Thyroid gland (tissue), 4 donors: ENCODE results near the gene POGLUT3. TPM values are rescaled to one million over a fixed set of nuclear protein-coding genes. Genes with fewer than 3 reads are reported as not detected.

Source experiments
- DNase-seq, 2 donors: peaks; one replicate each; pipeline ENCODE4 v3.0.0-alpha.2; 2019
- H3K27ac ChIP-seq, 3 donors: fragments of 200-600 bp; sonication (generic); 1 replicate in 2 of 3; 2 replicates in 1 of 3; pipeline ENCODE4 v1.5.1; 2016 to 2019; ENCODE audit warnings: mild to moderate bottlenecking in 1 of 3, moderate library complexity in 1 of 3
- H3K27me3 ChIP-seq: fragments of 200-600 bp; sonication (generic); one replicate; pipeline ENCODE4 v1.5.1; 2019
- H3K36me3 ChIP-seq, 2 donors: fragments of 200-600 bp; sonication (generic); one replicate each; pipeline ENCODE4 v1.5.1; 2016 to 2019
- H3K4me1 ChIP-seq, 2 donors: fragments of 200-600 bp; sonication (generic); one replicate each; pipeline ENCODE4 v1.5.1; 2017 to 2019
- H3K4me3 ChIP-seq, 3 donors: fragments of 200-600 bp; sonication (generic); replicated peaks in 1 of 3; 1 replicate in 2 of 3; 2 replicates in 1 of 3; pipeline ENCODE4 v1.5.1; 2016; ENCODE audit warnings: mild to moderate bottlenecking in 1 of 3
- H3K9me3 ChIP-seq: fragments of 200-600 bp; sonication (generic); one replicate; pipeline ENCODE4 v1.5.1; 2017
- CTCF ChIP-seq, 6 experiments: fragments of 200-600 bp in 3 of 6; fragments of 450-650 bp in 3 of 6; sonication (generic) in 3 of 6; IDR thresholded peaks; one replicate each; pipeline ENCODE4 v1.5.1; 2016 to 2019; ENCODE audit warnings: antibody characterized with exemption in 6 of 6, mild to moderate bottlenecking in 2 of 6, inconsistent platforms in 1 of 6, moderate library complexity in 1 of 6
- POLR2A ChIP-seq, 2 donors: fragments of 450-650 bp; IDR thresholded peaks; one replicate each; pipeline ENCODE4 v1.6.1; 2017; ENCODE audit warnings: antibody characterized with exemption in 2 of 2, mild to moderate bottlenecking in 2 of 2, moderate library complexity in 1 of 2
- WGBS, 2 donors: methylation state at CpG; one replicate each; pipeline ENCODE4 v1.1.5; 2017; 5-methylcytosine and 5-hydroxymethylcytosine counted together
- intact Hi-C: fragments of 100-400 bp; cut with DNase I; formaldehyde crosslinking; loops from one replicate; pipeline ENCODE4 v1.15.1; 2023
- total RNA-seq, 4 donors: library from RNA; depleted of rRNA; stranded (reverse); fragments of >200 nt; gene quantifications; one replicate each; pipeline ENCODE4 v1.2.3, GENCODE V29; 2016

The POGLUT3 gene
- total RNA-seq, 4 donors from 2014 or later = 12.9 to 22.3 (median 18.9) TPM

GRCh38 chr11:108501396-108501795, 3.2 kb upstream of the POGLUT3 start:
- TF ChIP-seq CTCF (IDR thresholded peaks at IDR 0.05) (no peak), POLR2A (IDR thresholded peaks at IDR 0.05) (no peak)
- no peak overlapping the region for H3K4me3 ChIP-seq
- WGBS, 2 donors = 84 to 85% methylated on average over 5 of the region's 5 CpGs
- H3K4me1 ChIP-seq = peaks cover 0 to 3% of the 10 kb centered on the region in 2 donors
- no peaks in the 10 kb centered on the region for H3K27me3 ChIP-seq
- no peak for DNase-seq
- H3K36me3 ChIP-seq = no peaks in the 10 kb centered on the region
- intact Hi-C loops = no loop called here
- H3K27ac ChIP-seq = no peak overlapping the region
- no peaks in the 10 kb centered on the region for H3K9me3 ChIP-seq

- whole genome bisulfite sequencing, 2 donors = 50 to 64% methylated on average over 2 of the region's 2 CpGs
- peaks cover under 1 to 3% of the 10 kb centered on the region in 2 donors for H3K4me1 ChIP-seq
- H3K4me3 ChIP-seq = no peak overlapping the region
- no peaks in the 10 kb centered on the region for H3K36me3 ChIP-seq
- H3K27ac ChIP-seq = no peak overlapping the region
- no peak for DNase-seq
- intact Hi-C loops = no loop called here
- H3K9me3 ChIP-seq = no peaks in the 10 kb centered on the region
- no peaks in the 10 kb centered on the region for H3K27me3 ChIP-seq
- no peak for TF ChIP-seq CTCF (IDR thresholded peaks at IDR 0.05)
- no peak for TF ChIP-seq POLR2A (IDR thresholded peaks at IDR 0.05)
Observed at GRCh38 chr11:108500721-108501120, 2.5 kb upstream of the POGLUT3 start.

- DNase-seq = no peak
- peaks cover 4 to 5% of the 10 kb centered on the region in 2 donors for H3K4me1 ChIP-seq
- WGBS, 2 donors = 95 to 96% methylated on average over 4 of the region's 4 CpGs
- H3K9me3 ChIP-seq = no peaks in the 10 kb centered on the region
- H3K36me3 ChIP-seq = no peaks in the 10 kb centered on the region
- H3K4me3 ChIP-seq = no peak overlapping the region
- no peak overlapping the region for H3K27ac ChIP-seq
- TF ChIP-seq CTCF (IDR thresholded peaks at IDR 0.05) (no peak), POLR2A (IDR thresholded peaks at IDR 0.05) (no peak)
- intact Hi-C loops = no loop called here
- H3K27me3 ChIP-seq = no peaks in the 10 kb centered on the region
Observed at GRCh38 chr11:108500169-108500568, 2.0 kb upstream of the POGLUT3 start.

GRCh38 chr11:108498816-108499408, 728 bp upstream of the POGLUT3 start:
- intact Hi-C loops = no loop called here
- WGBS, 2 donors = 62 to 66% methylated on average over 29 of the region's 29 CpGs
- Histone ChIP-seq H3K4me1 (peaks cover 4 to 8% of the 10 kb centered on the region in 2 donors), H3K4me3 (peak overlapping the region; percentile 38 to 68 (median 61)), H3K27me3 (no peaks in the 10 kb centered on the region), H3K27ac (peak overlapping the region; percentile 80 to 96 (median 95)), H3K9me3 (no peaks in the 10 kb centered on the region), H3K36me3 (no peaks in the 10 kb centered on the region)
- no peak for TF ChIP-seq CTCF (IDR thresholded peaks at IDR 0.05)
- TF ChIP-seq POLR2A (IDR thresholded peaks at IDR 0.05) = no peak
- peak in 1 of 2 donors; percentile 11 for DNase-seq

GRCh38 chr11:108497317-108498045, 703 bp downstream of the POGLUT3 start:
- Histone ChIP-seq H3K36me3 (no peaks in the 10 kb centered on the region), H3K9me3 (no peaks in the 10 kb centered on the region), H3K27me3 (no peaks in the 10 kb centered on the region), H3K4me1 (peaks cover 4 to 8% of the 10 kb centered on the region in 2 donors), H3K27ac (peak overlapping the region; percentile 80 to 96 (median 95)), H3K4me3 (peak overlapping the region; percentile 38 to 68 (median 61))
- 1 to 2% methylated on average over 20 to 30 of the region's 30 CpGs for WGBS, 2 donors
- TF ChIP-seq POLR2A (IDR thresholded peaks at IDR 0.05) = peak in 1 of 2 donors; percentile 81
- TF ChIP-seq CTCF (IDR thresholded peaks at IDR 0.05) = no peak
- peak; percentile 83 to 85 for DNase-seq
- intact Hi-C loops = no loop called here
